PC-9 (cell line): ENCODE data around the gene AVEN.

ENCODE experiments used
- EZH2 ChIP-seq: fragments of 200-600 bp; sonication (generic); IDR thresholded peaks from 2 replicates; pipeline ENCODE4 v1.8.0; 2017; ENCODE audit warnings: antibody characterized with exemption, low read depth
- TF ChIP-seq, protein P1 (sequence below): fragments of 200-600 bp; sonication (generic); conservative IDR thresholded peaks from 2 replicates; pipeline ENCODE4 v1.6.1; 2017; ENCODE audit warnings: mixed run types, antibody characterized with exemption, mild to moderate bottlenecking, moderate library complexity

DNA sequence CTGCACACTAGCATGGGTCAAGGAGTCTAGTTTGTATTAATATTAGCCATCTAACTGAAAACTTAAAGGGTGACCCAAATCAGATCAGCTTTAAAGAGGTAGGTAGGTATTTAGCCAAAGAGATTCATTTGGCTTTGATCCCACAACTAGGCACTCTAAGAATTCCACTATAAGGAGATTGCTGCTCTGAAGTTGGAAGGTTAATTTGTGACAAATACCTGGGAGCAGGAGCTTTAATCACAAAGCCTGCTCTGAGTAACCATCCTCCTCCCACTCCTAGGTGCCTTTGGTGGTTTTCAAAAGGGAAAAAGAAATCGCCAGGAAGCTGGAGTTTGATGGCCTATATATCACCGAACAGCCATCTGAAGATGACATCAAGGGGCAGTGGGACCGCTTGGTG, 191.0 kb downstream of the AVEN start:
- TF ChIP-seq, protein P1, sequence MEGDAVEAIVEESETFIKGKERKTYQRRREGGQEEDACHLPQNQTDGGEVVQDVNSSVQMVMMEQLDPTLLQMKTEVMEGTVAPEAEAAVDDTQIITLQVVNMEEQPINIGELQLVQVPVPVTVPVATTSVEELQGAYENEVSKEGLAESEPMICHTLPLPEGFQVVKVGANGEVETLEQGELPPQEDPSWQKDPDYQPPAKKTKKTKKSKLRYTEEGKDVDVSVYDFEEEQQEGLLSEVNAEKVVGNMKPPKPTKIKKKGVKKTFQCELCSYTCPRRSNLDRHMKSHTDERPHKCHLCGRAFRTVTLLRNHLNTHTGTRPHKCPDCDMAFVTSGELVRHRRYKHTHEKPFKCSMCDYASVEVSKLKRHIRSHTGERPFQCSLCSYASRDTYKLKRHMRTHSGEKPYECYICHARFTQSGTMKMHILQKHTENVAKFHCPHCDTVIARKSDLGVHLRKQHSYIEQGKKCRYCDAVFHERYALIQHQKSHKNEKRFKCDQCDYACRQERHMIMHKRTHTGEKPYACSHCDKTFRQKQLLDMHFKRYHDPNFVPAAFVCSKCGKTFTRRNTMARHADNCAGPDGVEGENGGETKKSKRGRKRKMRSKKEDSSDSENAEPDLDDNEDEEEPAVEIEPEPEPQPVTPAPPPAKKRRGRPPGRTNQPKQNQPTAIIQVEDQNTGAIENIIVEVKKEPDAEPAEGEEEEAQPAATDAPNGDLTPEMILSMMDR, result no peak
- TF ChIP-seq EZH2, result no peak
